ENCODE measurements around the gene SCTR. TPM values are rescaled to one million over a fixed set of nuclear protein-coding genes. Genes with fewer than 3 reads are reported as not detected.

SCTR gene
- total RNA-seq, 1 donor from 2014 or later = not detected

- no peak for DNase-seq (ENCODE audit: low spot score)
- no peaks in the 10 kb centered on the region for H3K27me3 ChIP-seq
- no peaks in the 10 kb centered on the region for H3K4me1 ChIP-seq
- no peak for TF ChIP-seq EZH2phosphoT487 (IDR thresholded peaks at IDR 0.05)
- no peak for TF ChIP-seq EZH2 (IDR thresholded peaks at IDR 0.05)
- TF ChIP-seq, protein P1, sequence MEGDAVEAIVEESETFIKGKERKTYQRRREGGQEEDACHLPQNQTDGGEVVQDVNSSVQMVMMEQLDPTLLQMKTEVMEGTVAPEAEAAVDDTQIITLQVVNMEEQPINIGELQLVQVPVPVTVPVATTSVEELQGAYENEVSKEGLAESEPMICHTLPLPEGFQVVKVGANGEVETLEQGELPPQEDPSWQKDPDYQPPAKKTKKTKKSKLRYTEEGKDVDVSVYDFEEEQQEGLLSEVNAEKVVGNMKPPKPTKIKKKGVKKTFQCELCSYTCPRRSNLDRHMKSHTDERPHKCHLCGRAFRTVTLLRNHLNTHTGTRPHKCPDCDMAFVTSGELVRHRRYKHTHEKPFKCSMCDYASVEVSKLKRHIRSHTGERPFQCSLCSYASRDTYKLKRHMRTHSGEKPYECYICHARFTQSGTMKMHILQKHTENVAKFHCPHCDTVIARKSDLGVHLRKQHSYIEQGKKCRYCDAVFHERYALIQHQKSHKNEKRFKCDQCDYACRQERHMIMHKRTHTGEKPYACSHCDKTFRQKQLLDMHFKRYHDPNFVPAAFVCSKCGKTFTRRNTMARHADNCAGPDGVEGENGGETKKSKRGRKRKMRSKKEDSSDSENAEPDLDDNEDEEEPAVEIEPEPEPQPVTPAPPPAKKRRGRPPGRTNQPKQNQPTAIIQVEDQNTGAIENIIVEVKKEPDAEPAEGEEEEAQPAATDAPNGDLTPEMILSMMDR (IDR thresholded peaks at IDR 0.05) = no peak
- peaks cover 2% of the 10 kb centered on the region for H3K27me3 Mint-ChIP-seq (ENCODE audit: insufficient read depth, low read depth)
- H3K36me3 ChIP-seq = no peaks in the 10 kb centered on the region
- no peaks in the 10 kb centered on the region for H3K36me3 Mint-ChIP-seq
- H3K9me3 Mint-ChIP-seq = no peaks in the 10 kb centered on the region
- H3K9ac ChIP-seq = no peak overlapping the region
- no peak overlapping the region for H3K4me2 ChIP-seq
- H3K4me1 Mint-ChIP-seq = no peaks in the 10 kb centered on the region
- no peak overlapping the region for H3K4me3 ChIP-seq
- no peaks in the 10 kb centered on the region for H4K20me1 ChIP-seq (ENCODE audit: low read depth)
- H3K4me3 Mint-ChIP-seq = no peak overlapping the region
- no peak overlapping the region for H3K27ac Mint-ChIP-seq
- H3K79me2 ChIP-seq (ENCODE audit: low read depth) = no peaks in the 10 kb centered on the region
- H3K9me3 ChIP-seq (ENCODE audit: low read depth) = no peaks in the 10 kb centered on the region
- H3F3A ChIP-seq (ENCODE audit: low read depth) = no peaks in the 10 kb centered on the region
- H2AFZ ChIP-seq (replicated peaks) = no peak overlapping the region
- H3K27ac ChIP-seq = no peak overlapping the region
Observed at GRCh38 chr2:119397196-119397595, 127.1 kb downstream of the SCTR start.

- H3K4me1 ChIP-seq = no peaks in the 10 kb centered on the region
- no peak overlapping the region for H2AFZ ChIP-seq (replicated peaks)
- H3K36me3 ChIP-seq = no peaks in the 10 kb centered on the region
- TF ChIP-seq, protein P1 (IDR thresholded peaks at IDR 0.05) = no peak
- TF ChIP-seq EZH2phosphoT487 (IDR thresholded peaks at IDR 0.05) (no peak), EZH2 (IDR thresholded peaks at IDR 0.05) (no peak)
- H3K36me3 Mint-ChIP-seq = no peaks in the 10 kb centered on the region
- H3K27ac Mint-ChIP-seq = no peak overlapping the region
- H3K4me3 ChIP-seq = no peak overlapping the region
- no peak overlapping the region for H3K27ac ChIP-seq
- no peaks in the 10 kb centered on the region for H3K9me3 Mint-ChIP-seq
- no peaks in the 10 kb centered on the region for H3K9me3 ChIP-seq (ENCODE audit: low read depth)
- H3K27me3 ChIP-seq = no peaks in the 10 kb centered on the region
- peaks cover 3% of the 10 kb centered on the region for H3K27me3 Mint-ChIP-seq (ENCODE audit: insufficient read depth, low read depth)
- peaks cover 3% of the 10 kb centered on the region for H3K4me1 Mint-ChIP-seq
- H3K4me2 ChIP-seq = no peak overlapping the region
- H4K20me1 ChIP-seq (ENCODE audit: low read depth) = no peaks in the 10 kb centered on the region
- no peaks in the 10 kb centered on the region for H3K79me2 ChIP-seq (ENCODE audit: low read depth)
- H3K4me3 Mint-ChIP-seq = no peak overlapping the region
- H3F3A ChIP-seq (ENCODE audit: low read depth) = no peaks in the 10 kb centered on the region
- no peak overlapping the region for H3K9ac ChIP-seq
- DNase-seq (ENCODE audit: low spot score) = no peak
Observed at GRCh38 chr2:119393971-119394748, 130.1 kb downstream of the SCTR start.

Other genes starting within 250 kb of the SCTR start
- 13.4 and 16.8 TPM in 2 replicates for gene C2orf76, start 157.6 kb downstream of the SCTR start, total RNA-seq (ENCODE audit: low replicate concordance)
- 158 and 238 TPM in 2 replicates for gene DBI, start 157.5 kb downstream of the SCTR start, total RNA-seq (ENCODE audit: low replicate concordance)
- gene TMEM37, start 92.6 kb downstream of the SCTR start, total RNA-seq (ENCODE audit: low replicate concordance) = 0.74 and 1.0 TPM in 2 replicates
- gene CFAP221, start 20.0 kb upstream of the SCTR start, total RNA-seq (ENCODE audit: low replicate concordance) = 0.74 and 1.5 TPM in 2 replicates
- 12.2 and 26.6 TPM in 2 replicates for gene TMEM177, start 154.7 kb upstream of the SCTR start, total RNA-seq (ENCODE audit: low replicate concordance)
- 51.8 and 52.1 TPM in 2 replicates for gene PTPN4, start 235.4 kb upstream of the SCTR start, total RNA-seq (ENCODE audit: low replicate concordance)